Measurements from ENCODE around the gene PTPRQ.
"Not testable (repeated sequence)": the region's sequence is repeated elsewhere in the genome, so short reads cannot be mapped to it uniquely, and the experiment has no call there.

The PTPRQ gene

GRCh38 chr12:80443974-80444666 lies at the start of gene PTPRQ:
PTPRQ (plus strand) TSS chr12:80444235; CDS start chr12:80444346, 111 bp downstream.
- DNase-seq = no peak

GRCh38 chr12:80400571-80400991 lies 43.5 kb upstream of the PTPRQ start:
- DNase-seq = no peak

GRCh38 chr12:80401191-80401590 lies 42.8 kb upstream of the PTPRQ start:
- DNase-seq = no peak

GRCh38 chr12:80404629-80405028 lies 39.4 kb upstream of the PTPRQ start:
- DNase-seq = no peak

GRCh38 chr12:80406253-80406652 lies 37.8 kb upstream of the PTPRQ start:
- no peak for DNase-seq

- DNase-seq = no peak
These were observed 32.2 kb upstream of the PTPRQ start for GRCh38 chr12:80411787-80412186.

GRCh38 chr12:80412343-80412953 lies 31.6 kb upstream of the PTPRQ start:
- peak; percentile 45 for DNase-seq

- DNase-seq = no peak
These were observed 30.6 kb upstream of the PTPRQ start for GRCh38 chr12:80413462-80413861.

GRCh38 chr12:80415466-80415865 lies 28.6 kb upstream of the PTPRQ start:
- DNase-seq = no peak

GRCh38 chr12:80419644-80420043 lies 24.4 kb upstream of the PTPRQ start:
- no peak for DNase-seq

GRCh38 chr12:80420075-80420474 lies 24.0 kb upstream of the PTPRQ start:
- no peak for DNase-seq

- no peak for DNase-seq
These were observed 21.5 kb upstream of the PTPRQ start for GRCh38 chr12:80422550-80422949.

GRCh38 chr12:80432061-80432460 lies 12.0 kb upstream of the PTPRQ start:
- DNase-seq = no peak

- no peak for DNase-seq
These were observed 2.1 kb upstream of the PTPRQ start for GRCh38 chr12:80441921-80442320.

GRCh38 chr12:80442426-80443222 lies 1.4 kb upstream of the PTPRQ start:
- no peak for DNase-seq

GRCh38 chr12:80445083-80445793 lies 1.2 kb downstream of the PTPRQ start:
- no peak for DNase-seq

GRCh38 chr12:80456513-80456912 lies 12.5 kb downstream of the PTPRQ start:
- DNase-seq = no peak

- DNase-seq = no peak
These were observed 16.9 kb downstream of the PTPRQ start for GRCh38 chr12:80460972-80461371.

GRCh38 chr12:80461851-80462250 lies 17.8 kb downstream of the PTPRQ start:
- DNase-seq = not testable (repeated sequence)

- DNase-seq = no peak
These were observed 25.6 kb downstream of the PTPRQ start for GRCh38 chr12:80469681-80470080.

- DNase-seq = no peak
These were observed 26.4 kb downstream of the PTPRQ start for GRCh38 chr12:80470403-80470802.

GRCh38 chr12:80472236-80472635 lies 28.2 kb downstream of the PTPRQ start:
- no peak for DNase-seq

GRCh38 chr12:80472911-80473500 lies 29.0 kb downstream of the PTPRQ start:
- peak; percentile 28 for DNase-seq

Data from MV-4-11 (cell line).